Nephron (organoid): ENCODE measurements around the gene FARSB.

Experiments used
- H3K27ac Mint-ChIP-seq, 3 experiments: 2 replicates each; pipeline ENCODE4 v1.8.0; 2020; ENCODE audit warnings: mixed read lengths in 3 of 3, mild to moderate bottlenecking in 2 of 3, moderate library complexity in 1 of 3
- H3K27me3 Mint-ChIP-seq: 2 replicates; pipeline ENCODE4 v1.8.0; 2021; ENCODE audit warnings: low read depth, mild to moderate bottlenecking, moderate library complexity, mixed read lengths
- H3K36me3 Mint-ChIP-seq: 2 replicates; pipeline ENCODE4 v1.8.0; 2020; ENCODE audit warnings: low read depth, mixed read lengths
- H3K4me1 Mint-ChIP-seq: 2 replicates; pipeline ENCODE4 v1.8.0; 2020; ENCODE audit warnings: mixed read lengths
- H3K4me3 Mint-ChIP-seq, 3 experiments: 2 replicates each; pipeline ENCODE4 v1.8.0; 2020; ENCODE audit warnings: mild to moderate bottlenecking in 3 of 3, mixed read lengths in 3 of 3, moderate library complexity in 2 of 3
- H3K9me3 Mint-ChIP-seq: 2 replicates; pipeline ENCODE4 v1.8.0; 2020; ENCODE audit warnings: mixed read lengths
- TF ChIP-seq, protein P1 (sequence below), 3 experiments: fragments of 200-600 bp; sonication (generic); IDR thresholded peaks; one replicate each; pipeline ENCODE4 v1.5.0; 2021; ENCODE audit warnings: antibody characterized with exemption in 3 of 3; ENCODE audit not compliant: unreplicated experiment in 3 of 3

The FARSB gene

GRCh38 chr2:222622910-222623309, 33.0 kb downstream of the FARSB start:
- Mint-ChIP-seq H3K4me1 (no peaks in the 10 kb centered on the region), H3K27me3 (no peaks in the 10 kb centered on the region), H3K36me3 (peaks cover 55% of the 10 kb centered on the region), H3K27ac (no peak overlapping the region), H3K4me3 (no peak overlapping the region), H3K9me3 (no peaks in the 10 kb centered on the region)
- TF ChIP-seq, protein P1, sequence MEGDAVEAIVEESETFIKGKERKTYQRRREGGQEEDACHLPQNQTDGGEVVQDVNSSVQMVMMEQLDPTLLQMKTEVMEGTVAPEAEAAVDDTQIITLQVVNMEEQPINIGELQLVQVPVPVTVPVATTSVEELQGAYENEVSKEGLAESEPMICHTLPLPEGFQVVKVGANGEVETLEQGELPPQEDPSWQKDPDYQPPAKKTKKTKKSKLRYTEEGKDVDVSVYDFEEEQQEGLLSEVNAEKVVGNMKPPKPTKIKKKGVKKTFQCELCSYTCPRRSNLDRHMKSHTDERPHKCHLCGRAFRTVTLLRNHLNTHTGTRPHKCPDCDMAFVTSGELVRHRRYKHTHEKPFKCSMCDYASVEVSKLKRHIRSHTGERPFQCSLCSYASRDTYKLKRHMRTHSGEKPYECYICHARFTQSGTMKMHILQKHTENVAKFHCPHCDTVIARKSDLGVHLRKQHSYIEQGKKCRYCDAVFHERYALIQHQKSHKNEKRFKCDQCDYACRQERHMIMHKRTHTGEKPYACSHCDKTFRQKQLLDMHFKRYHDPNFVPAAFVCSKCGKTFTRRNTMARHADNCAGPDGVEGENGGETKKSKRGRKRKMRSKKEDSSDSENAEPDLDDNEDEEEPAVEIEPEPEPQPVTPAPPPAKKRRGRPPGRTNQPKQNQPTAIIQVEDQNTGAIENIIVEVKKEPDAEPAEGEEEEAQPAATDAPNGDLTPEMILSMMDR (IDR thresholded peaks at IDR 0.05; ENCODE audit: unreplicated experiment in 3 of 3) = no peak

- H3K9me3 Mint-ChIP-seq = no peaks in the 10 kb centered on the region
- no peaks in the 10 kb centered on the region for H3K27me3 Mint-ChIP-seq
- no peak overlapping the region for H3K4me3 Mint-ChIP-seq
- TF ChIP-seq, protein P1 (IDR thresholded peaks at IDR 0.05; ENCODE audit: unreplicated experiment in 3 of 3) = no peak
- H3K27ac Mint-ChIP-seq = no peak overlapping the region
- H3K4me1 Mint-ChIP-seq = no peaks in the 10 kb centered on the region
- H3K36me3 Mint-ChIP-seq = peaks cover 49% of the 10 kb centered on the region
Observed at GRCh38 chr2:222621893-222622292, 34.0 kb downstream of the FARSB start.

GRCh38 chr2:222615320-222615719, 40.6 kb downstream of the FARSB start:
- TF ChIP-seq, protein P1 (IDR thresholded peaks at IDR 0.05; ENCODE audit: unreplicated experiment in 3 of 3) = no peak
- no peaks in the 10 kb centered on the region for H3K4me1 Mint-ChIP-seq
- H3K4me3 Mint-ChIP-seq = no peak overlapping the region
- H3K36me3 Mint-ChIP-seq = peaks cover 33% of the 10 kb centered on the region
- no peaks in the 10 kb centered on the region for H3K27me3 Mint-ChIP-seq
- no peaks in the 10 kb centered on the region for H3K9me3 Mint-ChIP-seq
- no peak overlapping the region for H3K27ac Mint-ChIP-seq

DNA sequence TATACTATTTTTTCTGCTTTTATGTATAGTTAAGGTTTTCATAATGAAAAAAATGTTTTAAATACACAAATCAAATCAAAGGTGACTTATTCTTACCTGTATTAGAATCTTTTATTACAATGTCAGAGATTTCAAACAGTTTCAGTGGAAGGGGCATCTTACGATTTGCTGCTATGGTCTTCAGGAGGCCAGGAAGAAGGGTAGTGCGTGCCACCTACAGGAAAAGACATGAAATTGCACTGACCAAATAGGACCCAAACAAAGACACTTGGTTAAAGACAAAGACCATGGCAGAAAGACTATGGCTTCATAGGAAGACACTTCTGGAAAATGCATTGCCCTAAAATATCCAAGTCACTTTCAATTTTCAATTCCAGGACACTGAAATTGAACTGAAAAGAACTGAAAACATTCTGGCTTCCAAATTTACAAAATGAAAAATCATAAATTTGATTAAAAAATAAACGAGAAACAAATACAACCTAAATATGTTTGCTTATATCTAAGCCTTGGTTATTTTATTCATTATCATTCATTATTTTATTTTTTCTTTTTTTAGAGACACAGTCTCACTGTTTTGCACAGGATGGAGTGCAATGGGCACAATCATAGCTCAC, 42.1 kb downstream of the FARSB start:
- H3K27me3 Mint-ChIP-seq = no peaks in the 10 kb centered on the region
- H3K4me3 Mint-ChIP-seq = no peak overlapping the region
- peaks cover 28% of the 10 kb centered on the region for H3K36me3 Mint-ChIP-seq
- TF ChIP-seq, protein P1 (IDR thresholded peaks at IDR 0.05; ENCODE audit: unreplicated experiment in 3 of 3) = peak; percentile 80 to 87 (median 83)
- H3K9me3 Mint-ChIP-seq = no peaks in the 10 kb centered on the region
- no peaks in the 10 kb centered on the region for H3K4me1 Mint-ChIP-seq
- H3K27ac Mint-ChIP-seq = no peak overlapping the region

- TF ChIP-seq, protein P1 (IDR thresholded peaks at IDR 0.05; ENCODE audit: unreplicated experiment in 3 of 3) = no peak
- Mint-ChIP-seq H3K4me3 (no peak overlapping the region), H3K27me3 (no peaks in the 10 kb centered on the region), H3K36me3 (peaks cover 20% of the 10 kb centered on the region), H3K27ac (no peak overlapping the region), H3K9me3 (no peaks in the 10 kb centered on the region), H3K4me1 (no peaks in the 10 kb centered on the region)
Observed at GRCh38 chr2:222611684-222612083, 44.2 kb downstream of the FARSB start.

- H3K4me1 Mint-ChIP-seq = no peaks in the 10 kb centered on the region
- H3K36me3 Mint-ChIP-seq = peaks cover 16% of the 10 kb centered on the region
- TF ChIP-seq, protein P1 (IDR thresholded peaks at IDR 0.05; ENCODE audit: unreplicated experiment in 3 of 3) = peak in 1 of 3 experiments; percentile 14
- H3K27ac Mint-ChIP-seq = no peak overlapping the region
- H3K9me3 Mint-ChIP-seq = no peaks in the 10 kb centered on the region
- no peaks in the 10 kb centered on the region for H3K27me3 Mint-ChIP-seq
- H3K4me3 Mint-ChIP-seq = no peak overlapping the region
Observed at GRCh38 chr2:222610746-222611145, 45.1 kb downstream of the FARSB start.
